ENCODE measurements around the gene PRRC2B. TPM values are rescaled to one million over a fixed set of nuclear protein-coding genes. Genes with fewer than 3 reads are reported as not detected.

Gene PRRC2B
- total RNA-seq, 1 experiment from 2014 or later = 200 TPM

GRCh38 chr9:131487621-131488031 is 93.7 kb downstream of the PRRC2B start:
- intact Hi-C loops (cut with micrococcal nuclease; ENCODE audit: unreplicated experiment) = no loop called here

GRCh38 chr9:131490514-131490913 is 96.6 kb downstream of the PRRC2B start:
- H3K27me3 ChIP-seq (ENCODE audit: control insufficient read depth, insufficient read depth, low read length) = no peaks in the 10 kb centered on the region
- no peaks in the 10 kb centered on the region for H3K4me1 ChIP-seq (ENCODE audit: control insufficient read depth, insufficient read depth, low read length)
- H3K9me3 ChIP-seq (ENCODE audit: control insufficient read depth, insufficient read depth, low read depth, low read length) = no peaks in the 10 kb centered on the region
- CTCF ChIA-PET = no interaction called here
- no TSS peak for BruUV-seq (replicated peaks)
- intact Hi-C loops (cut with micrococcal nuclease; ENCODE audit: unreplicated experiment) (no loop called here), in situ Hi-C loops (cut with HindIII; ENCODE audit: low pct_unique_long_range_greater_than_20kb, low sequenced_read_pairs) (no loop called here)
- H3K27ac ChIP-seq (ENCODE audit: low read length) = no peak overlapping the region
- POLR2A ChIA-PET = no interaction called here
- DNase-seq (ENCODE audit: low read depth, low spot score) (no peak), ATAC-seq (no peak)
- TF ChIP-seq, protein P1, sequence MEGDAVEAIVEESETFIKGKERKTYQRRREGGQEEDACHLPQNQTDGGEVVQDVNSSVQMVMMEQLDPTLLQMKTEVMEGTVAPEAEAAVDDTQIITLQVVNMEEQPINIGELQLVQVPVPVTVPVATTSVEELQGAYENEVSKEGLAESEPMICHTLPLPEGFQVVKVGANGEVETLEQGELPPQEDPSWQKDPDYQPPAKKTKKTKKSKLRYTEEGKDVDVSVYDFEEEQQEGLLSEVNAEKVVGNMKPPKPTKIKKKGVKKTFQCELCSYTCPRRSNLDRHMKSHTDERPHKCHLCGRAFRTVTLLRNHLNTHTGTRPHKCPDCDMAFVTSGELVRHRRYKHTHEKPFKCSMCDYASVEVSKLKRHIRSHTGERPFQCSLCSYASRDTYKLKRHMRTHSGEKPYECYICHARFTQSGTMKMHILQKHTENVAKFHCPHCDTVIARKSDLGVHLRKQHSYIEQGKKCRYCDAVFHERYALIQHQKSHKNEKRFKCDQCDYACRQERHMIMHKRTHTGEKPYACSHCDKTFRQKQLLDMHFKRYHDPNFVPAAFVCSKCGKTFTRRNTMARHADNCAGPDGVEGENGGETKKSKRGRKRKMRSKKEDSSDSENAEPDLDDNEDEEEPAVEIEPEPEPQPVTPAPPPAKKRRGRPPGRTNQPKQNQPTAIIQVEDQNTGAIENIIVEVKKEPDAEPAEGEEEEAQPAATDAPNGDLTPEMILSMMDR (IDR thresholded peaks at IDR 0.05) = no peak
- TF ChIP-seq REST (IDR thresholded peaks at IDR 0.05; ENCODE audit: insufficient read depth in 1 of 2, low read depth in 2 of 2, low read length in 1 of 2) (no peak), SIN3A (IDR thresholded peaks at IDR 0.05; ENCODE audit: borderline replicate concordance, insufficient read depth, low read depth, low read length) (no peak), POLR2AphosphoS5 (IDR thresholded peaks at IDR 0.05; ENCODE audit: low read depth, low read length) (no peak), TCF7L2 (IDR thresholded peaks at IDR 0.05; ENCODE audit: low read depth, low read length) (no peak)
- peaks cover 4% of the 10 kb centered on the region for H3K36me3 ChIP-seq (ENCODE audit: control insufficient read depth, insufficient read depth, low read length)
- no peak overlapping the region for H3K4me3 ChIP-seq (ENCODE audit: low read depth in 2 of 2, low read length in 2 of 2)

More at GRCh38 chr9:131487621-131488031, 93.7 kb downstream of the PRRC2B start:
- BruUV-seq (replicated peaks) = no TSS peak
- Histone ChIP-seq H3K4me3 (ENCODE audit: low read depth in 2 of 2, low read length in 2 of 2) (no peak overlapping the region), H3K36me3 (ENCODE audit: control insufficient read depth, insufficient read depth, low read length) (peaks cover 7% of the 10 kb centered on the region; the same call in 1 of the 2 replicates), H3K27me3 (ENCODE audit: control insufficient read depth, insufficient read depth, low read length) (no peaks in the 10 kb centered on the region), H3K9me3 (ENCODE audit: control insufficient read depth, insufficient read depth, low read depth, low read length) (no peaks in the 10 kb centered on the region), H3K4me1 (ENCODE audit: control insufficient read depth, insufficient read depth, low read length) (no peaks in the 10 kb centered on the region), H3K27ac (ENCODE audit: low read length) (no peak overlapping the region)
- ChIA-PET POLR2A (no interaction called here), CTCF (interaction anchor here (0.6 kb wide), 1 partner anchor 478 kb away, joined by 13 read pairs; no protein-coding TSS in a partner anchor)
- in situ Hi-C loops (cut with HindIII; ENCODE audit: low pct_unique_long_range_greater_than_20kb, low sequenced_read_pairs) = no loop called here
- no peak for TF ChIP-seq POLR2AphosphoS5 (IDR thresholded peaks at IDR 0.05; ENCODE audit: low read depth, low read length)
- no peak for TF ChIP-seq TCF7L2 (IDR thresholded peaks at IDR 0.05; ENCODE audit: low read depth, low read length)
- TF ChIP-seq REST (IDR thresholded peaks at IDR 0.05; ENCODE audit: insufficient read depth in 1 of 2, low read depth in 2 of 2, low read length in 1 of 2) = no peak
- TF ChIP-seq SIN3A (IDR thresholded peaks at IDR 0.05; ENCODE audit: borderline replicate concordance, insufficient read depth, low read depth, low read length) = no peak
- TF ChIP-seq, protein P1 (IDR thresholded peaks at IDR 0.05) = no peak
- no peak for ATAC-seq
- no peak for DNase-seq (ENCODE audit: low read depth, low spot score)

Data from Panc1 (cell line).